IgD-negative memory B cell (primary cell): ENCODE data around the gene C11orf16. TPM values are rescaled to one million over a fixed set of nuclear protein-coding genes. Genes with fewer than 3 reads are reported as not detected.
"Not testable (repeated sequence)": the region's sequence is repeated elsewhere in the genome, so short reads cannot be mapped to it uniquely, and the experiment has no call there.

ENCODE experiments used
- H3K27ac Mint-ChIP-seq, 3 donors: one replicate each; pipeline ENCODE4 v1.8.0; 2020 to 2022; ENCODE audit warnings: mild to moderate bottlenecking in 3 of 3, mixed read lengths in 3 of 3, moderate library complexity in 1 of 3
- H3K27me3 Mint-ChIP-seq: one replicate; pipeline ENCODE4 v1.8.0; 2021; ENCODE audit warnings: mixed read lengths
- H3K36me3 Mint-ChIP-seq: one replicate; pipeline ENCODE4 v1.8.0; 2020; ENCODE audit warnings: mild to moderate bottlenecking, mixed read lengths
- H3K4me1 Mint-ChIP-seq, 3 donors: one replicate each; pipeline ENCODE4 v1.8.0; 2020 to 2022; ENCODE audit warnings: mixed read lengths in 3 of 3, mild to moderate bottlenecking in 1 of 3
- H3K4me3 Mint-ChIP-seq, 4 donors: one replicate each; pipeline ENCODE4 v1.8.0; 2020 to 2022; ENCODE audit warnings: mild to moderate bottlenecking in 4 of 4, mixed read lengths in 4 of 4, moderate library complexity in 3 of 4
- H3K9me3 Mint-ChIP-seq, 3 donors: one replicate each; pipeline ENCODE4 v1.8.0; 2020 to 2021; ENCODE audit warnings: mixed read lengths in 3 of 3, mild to moderate bottlenecking in 1 of 3
- polyA plus RNA-seq: library from polyadenylated mRNA; unstranded; fragments of 300-500 nt; fragmentation: Illumina TruSeq; gene quantifications from one replicate; pipeline ENCODE4 v1.2.3, GENCODE V29; 2021

C11orf16 gene
- polyA plus RNA-seq, 1 donor from 2014 or later = not detected

- Mint-ChIP-seq H3K4me1 (no peaks in the 10 kb centered on the region), H3K9me3 (no peaks in the 10 kb centered on the region), H3K27ac (no peak overlapping the region), H3K4me3 (no peak overlapping the region), H3K27me3 (no peaks in the 10 kb centered on the region), H3K36me3 (peaks cover 2% of the 10 kb centered on the region)
Measured at GRCh38 chr11:8925711-8926110, 7.0 kb downstream of the C11orf16 start.

GRCh38 chr11:8922691-8923090 is 10.1 kb downstream of the C11orf16 start:
- peaks cover 4% of the 10 kb centered on the region for H3K36me3 Mint-ChIP-seq
- H3K4me3 Mint-ChIP-seq = no peak overlapping the region
- no peak overlapping the region for H3K27ac Mint-ChIP-seq
- no peaks in the 10 kb centered on the region for H3K9me3 Mint-ChIP-seq
- no peaks in the 10 kb centered on the region for H3K27me3 Mint-ChIP-seq
- no peaks in the 10 kb centered on the region for H3K4me1 Mint-ChIP-seq

- Mint-ChIP-seq H3K36me3 (peaks cover 2% of the 10 kb centered on the region), H3K4me3 (no peak overlapping the region), H3K4me1 (peaks cover 8 to 15% (median 12%) of the 10 kb centered on the region in 3 donors), H3K9me3 (no peaks in the 10 kb centered on the region), H3K27ac (no peak overlapping the region), H3K27me3 (no peaks in the 10 kb centered on the region)
Measured at GRCh38 chr11:8917157-8917825, 15.5 kb downstream of the C11orf16 start.

- Mint-ChIP-seq H3K36me3 (no peaks in the 10 kb centered on the region), H3K27me3 (no peaks in the 10 kb centered on the region), H3K4me3 (peak overlapping the region in 2 of 4 donors; percentile 32 to 78), H3K9me3 (no peaks in the 10 kb centered on the region), H3K27ac (peak overlapping the region in 1 of 3 donors; percentile 84), H3K4me1 (peaks cover 14 to 21% (median 16%) of the 10 kb centered on the region in 3 donors)
Measured at GRCh38 chr11:8914661-8915018, 18.1 kb downstream of the C11orf16 start.

GRCh38 chr11:8913961-8914660 is 18.6 kb downstream of the C11orf16 start:
- Mint-ChIP-seq H3K27ac (peak overlapping the region in 2 of 3 donors; percentile 55 to 84), H3K4me3 (peak overlapping the region; percentile 32 to 81 (median 68))

GRCh38 chr11:8911029-8911823 is 21.5 kb downstream of the C11orf16 start, which contains the start of gene AKIP1:
Gene AKIP1, plus strand, starts transcription at chr11:8911189. Its CDS starts 261 bp downstream, at chr11:8911450.
- no peaks in the 10 kb centered on the region for H3K9me3 Mint-ChIP-seq
- H3K27ac Mint-ChIP-seq = peak within 1 kb of the TSS; percentile 39 to 88 (median 44)
- H3K27me3 Mint-ChIP-seq = no peaks in the 10 kb centered on the region
- H3K4me1 Mint-ChIP-seq = peaks cover 19 to 42% (median 23%) of the 10 kb centered on the region in 3 donors
- H3K4me3 Mint-ChIP-seq = peak within 1 kb of the TSS; percentile 89 to 97 (median 94)
- no peaks in the 10 kb centered on the region for H3K36me3 Mint-ChIP-seq

More at GRCh38 chr11:8913961-8914660, 18.6 kb downstream of the C11orf16 start:
- peaks cover 14 to 26% (median 16%) of the 10 kb centered on the region in 3 donors for H3K4me1 Mint-ChIP-seq
- no peaks in the 10 kb centered on the region for H3K36me3 Mint-ChIP-seq
- no peaks in the 10 kb centered on the region for H3K27me3 Mint-ChIP-seq
- no peaks in the 10 kb centered on the region for H3K9me3 Mint-ChIP-seq

- Mint-ChIP-seq H3K27ac (peak overlapping the region in 1 of 3 donors; percentile 88), H3K27me3 (no peaks in the 10 kb centered on the region), H3K4me3 (peak overlapping the region; percentile 89 to 97 (median 94)), H3K36me3 (no peaks in the 10 kb centered on the region), H3K9me3 (no peaks in the 10 kb centered on the region), H3K4me1 (peaks cover 19 to 42% (median 23%) of the 10 kb centered on the region in 3 donors)
Measured at GRCh38 chr11:8910649-8911026, 22.1 kb downstream of the C11orf16 start.

- Mint-ChIP-seq H3K27ac (no peak overlapping the region), H3K9me3 (no peaks in the 10 kb centered on the region), H3K36me3 (no peaks in the 10 kb centered on the region), H3K4me3 (peak overlapping the region in 1 of 4 donors; percentile 91), H3K27me3 (no peaks in the 10 kb centered on the region), H3K4me1 (peaks cover 9 to 27% (median 15%) of the 10 kb centered on the region in 3 donors)
Measured at GRCh38 chr11:8908099-8908498, 24.6 kb downstream of the C11orf16 start.

GRCh38 chr11:8907116-8907515 is 25.6 kb downstream of the C11orf16 start:
- Mint-ChIP-seq H3K36me3 (peaks cover 3% of the 10 kb centered on the region), H3K4me3 (peak overlapping the region in 1 of 4 donors; percentile 59), H3K27ac (no peak overlapping the region)

GRCh38 chr11:8905528-8906165 is 27.1 kb downstream of the C11orf16 start:
- peak overlapping the region in 1 of 4 donors; percentile 50 for H3K4me3 Mint-ChIP-seq
- peaks cover 8 to 27% (median 15%) of the 10 kb centered on the region in 3 donors for H3K4me1 Mint-ChIP-seq
- peaks cover 2% of the 10 kb centered on the region for H3K27me3 Mint-ChIP-seq
- peaks cover 6% of the 10 kb centered on the region for H3K36me3 Mint-ChIP-seq
- H3K27ac Mint-ChIP-seq = no peak overlapping the region
- peaks cover 2 to 4% (median 2%) of the 10 kb centered on the region in 3 donors for H3K9me3 Mint-ChIP-seq

More at GRCh38 chr11:8907116-8907515, 25.6 kb downstream of the C11orf16 start:
- Mint-ChIP-seq H3K9me3 (peaks cover 0 to 2% (median 2%) of the 10 kb centered on the region in 3 donors), H3K27me3 (no peaks in the 10 kb centered on the region), H3K4me1 (peaks cover 9 to 27% (median 15%) of the 10 kb centered on the region in 3 donors)

- Mint-ChIP-seq H3K4me1 (peaks cover 0 to 2% (median 0%) of the 10 kb centered on the region in 3 donors), H3K9me3 (peaks cover 8 to 24% (median 13%) of the 10 kb centered on the region in 3 donors), H3K36me3 (peaks cover 10% of the 10 kb centered on the region), H3K27ac (no peak overlapping the region), H3K4me3 (peak overlapping the region in 1 of 4 donors; percentile 17), H3K27me3 (peaks cover 3% of the 10 kb centered on the region)
Measured at GRCh38 chr11:8899119-8899753, 33.5 kb downstream of the C11orf16 start.

GRCh38 chr11:8891185-8891584 is 41.6 kb downstream of the C11orf16 start:
- H3K36me3 Mint-ChIP-seq, H3K4me1 Mint-ChIP-seq, H3K27ac Mint-ChIP-seq, H3K4me3 Mint-ChIP-seq: not testable (repeated sequence)
- Mint-ChIP-seq H3K27me3 (peaks cover 24% of the 10 kb centered on the region), H3K9me3 (peaks cover 0 to 14% (median 3%) of the 10 kb centered on the region in 3 donors)

GRCh38 chr11:8886322-8886721 is 46.4 kb downstream of the C11orf16 start:
- Mint-ChIP-seq H3K27me3 (peaks cover 27% of the 10 kb centered on the region), H3K9me3 (peaks cover 0 to 10% (median 2%) of the 10 kb centered on the region in 3 donors), H3K36me3 (no peaks in the 10 kb centered on the region), H3K4me3 (no peak overlapping the region), H3K4me1 (no peaks in the 10 kb centered on the region), H3K27ac (no peak overlapping the region)

- not testable (repeated sequence) for H3K27me3 Mint-ChIP-seq, H3K4me3 Mint-ChIP-seq, H3K36me3 Mint-ChIP-seq, H3K9me3 Mint-ChIP-seq, H3K4me1 Mint-ChIP-seq, H3K27ac Mint-ChIP-seq
Measured at GRCh38 chr11:8881585-8881984, 51.2 kb downstream of the C11orf16 start.
